GM06990 (cell line): ENCODE results near the gene PEPD.

Experiments used
- DNase-seq: peaks from one replicate; pipeline ENCODE4 v3.0.0-alpha.2; 2011; ENCODE audit not compliant: insufficient read length; ENCODE audit errors: extremely low read depth
- H3K27me3 ChIP-seq: replicated peaks from 2 replicates; pipeline ENCODE4 v1.6.0; 2011; ENCODE audit warnings: low read length; ENCODE audit not compliant: control insufficient read depth, insufficient read depth
- H3K36me3 ChIP-seq: 2 replicates; pipeline ENCODE4 v1.5.1; 2011; ENCODE audit warnings: low read length; ENCODE audit not compliant: control insufficient read depth, insufficient read depth
- H3K4me3 ChIP-seq: replicated peaks from 2 replicates; pipeline ENCODE4 v1.5.1; 2011; ENCODE audit warnings: low read depth, mild to moderate bottlenecking, control low read depth, low read length
- CTCF ChIP-seq: IDR thresholded peaks from 2 replicates; pipeline ENCODE4 v1.5.1; 2011; ENCODE audit warnings: low read length, control low read depth, mild to moderate bottlenecking, inconsistent platforms; ENCODE audit not compliant: insufficient read depth, poor library complexity, severe bottlenecking

Gene PEPD

GRCh38 chr19:33465371-33465770, 56.2 kb downstream of the PEPD start:
- no peak for TF ChIP-seq CTCF
- H3K4me3 ChIP-seq: no peak overlapping the region
- no peaks in the 10 kb centered on the region for H3K27me3 ChIP-seq
- no peak for DNase-seq
- H3K36me3 ChIP-seq: no peaks in the 10 kb centered on the region

GRCh38 chr19:33464733-33465115, 56.9 kb downstream of the PEPD start:
- H3K4me3 ChIP-seq: no peak overlapping the region
- no peak for DNase-seq
- no peak for TF ChIP-seq CTCF
- no peaks in the 10 kb centered on the region for H3K36me3 ChIP-seq
- H3K27me3 ChIP-seq: no peaks in the 10 kb centered on the region

- no peaks in the 10 kb centered on the region for H3K27me3 ChIP-seq
- H3K4me3 ChIP-seq: no peak overlapping the region
- no peak for DNase-seq
- no peaks in the 10 kb centered on the region for H3K36me3 ChIP-seq
- TF ChIP-seq CTCF: no peak
These were observed 57.4 kb downstream of the PEPD start for GRCh38 chr19:33464010-33464732.

- no peak overlapping the region for H3K4me3 ChIP-seq
- no peak for TF ChIP-seq CTCF
- no peaks in the 10 kb centered on the region for H3K27me3 ChIP-seq
- H3K36me3 ChIP-seq: no peaks in the 10 kb centered on the region
- no peak for DNase-seq
These were observed 58.4 kb downstream of the PEPD start for GRCh38 chr19:33463199-33463598.

- H3K4me3 ChIP-seq: no peak overlapping the region
- H3K36me3 ChIP-seq: no peaks in the 10 kb centered on the region
- H3K27me3 ChIP-seq: no peaks in the 10 kb centered on the region
- TF ChIP-seq CTCF: no peak
- no peak for DNase-seq
These were observed 59.3 kb downstream of the PEPD start for GRCh38 chr19:33462112-33462791.
